ENCODE measurements around the gene GOLGA6C. TPM values are rescaled to one million over a fixed set of nuclear protein-coding genes. Genes with fewer than 3 reads are reported as not detected.

The GOLGA6C gene
- total and polyA plus RNA-seq, 10 donors, result not detected

DNA sequence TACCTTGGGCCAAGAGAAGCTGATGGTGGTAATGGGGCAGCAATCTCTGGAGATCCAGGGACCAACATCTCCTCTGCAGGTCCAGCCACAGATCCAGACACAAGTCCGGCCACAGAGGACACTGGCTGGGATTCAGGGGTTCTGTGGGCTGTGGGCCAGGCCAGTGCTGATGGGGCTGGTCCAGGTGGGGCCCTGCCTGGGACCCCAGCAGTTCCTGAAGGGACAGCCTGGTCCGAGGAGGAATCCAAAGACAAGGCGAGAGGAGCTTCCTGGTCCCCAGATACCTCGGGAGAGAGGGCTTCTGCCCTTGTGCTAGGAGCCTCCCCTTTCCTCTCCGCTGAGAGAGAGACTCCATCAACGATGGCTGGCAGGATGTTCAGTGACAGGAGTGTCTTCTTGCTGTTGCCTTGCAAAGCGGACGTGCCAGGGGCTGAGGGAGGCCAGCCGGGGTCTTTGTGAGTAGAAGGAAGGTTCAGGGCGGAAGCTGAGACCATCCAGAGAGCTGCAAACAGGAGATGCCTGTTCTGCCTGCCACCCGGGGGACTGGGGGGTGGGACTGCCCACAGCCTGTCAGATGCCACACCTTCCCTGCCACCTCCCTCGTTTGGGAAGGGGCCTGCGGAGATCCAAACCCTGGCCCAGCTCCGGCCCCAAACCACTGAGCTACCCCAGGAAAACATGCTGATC, 24.5 kb upstream of the GOLGA6C start:
- no peaks in the 10 kb centered on the region for H3K36me3 ChIP-seq
- no peaks in the 10 kb centered on the region for H3K4me1 ChIP-seq
- no peak for TF ChIP-seq POLR2A (IDR thresholded peaks at IDR 0.05)
- no peak for TF ChIP-seq POLR2AphosphoS5 (IDR thresholded peaks at IDR 0.05)
- TF ChIP-seq, protein P1, sequence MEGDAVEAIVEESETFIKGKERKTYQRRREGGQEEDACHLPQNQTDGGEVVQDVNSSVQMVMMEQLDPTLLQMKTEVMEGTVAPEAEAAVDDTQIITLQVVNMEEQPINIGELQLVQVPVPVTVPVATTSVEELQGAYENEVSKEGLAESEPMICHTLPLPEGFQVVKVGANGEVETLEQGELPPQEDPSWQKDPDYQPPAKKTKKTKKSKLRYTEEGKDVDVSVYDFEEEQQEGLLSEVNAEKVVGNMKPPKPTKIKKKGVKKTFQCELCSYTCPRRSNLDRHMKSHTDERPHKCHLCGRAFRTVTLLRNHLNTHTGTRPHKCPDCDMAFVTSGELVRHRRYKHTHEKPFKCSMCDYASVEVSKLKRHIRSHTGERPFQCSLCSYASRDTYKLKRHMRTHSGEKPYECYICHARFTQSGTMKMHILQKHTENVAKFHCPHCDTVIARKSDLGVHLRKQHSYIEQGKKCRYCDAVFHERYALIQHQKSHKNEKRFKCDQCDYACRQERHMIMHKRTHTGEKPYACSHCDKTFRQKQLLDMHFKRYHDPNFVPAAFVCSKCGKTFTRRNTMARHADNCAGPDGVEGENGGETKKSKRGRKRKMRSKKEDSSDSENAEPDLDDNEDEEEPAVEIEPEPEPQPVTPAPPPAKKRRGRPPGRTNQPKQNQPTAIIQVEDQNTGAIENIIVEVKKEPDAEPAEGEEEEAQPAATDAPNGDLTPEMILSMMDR (IDR thresholded peaks at IDR 0.05 in 8 of 11, conservative IDR thresholded peaks at IDR 0.05 in 3 of 11), result no peak
- DNase-seq, result peak; percentile 62
- intact Hi-C loops (cut with DNase I; ENCODE audit: low total_unique reads), result no loop called here
- 61 to 77% (median 65%) methylated on average over 13 to 14 of the region's 14 CpGs for WGBS, 5 donors
- no peak overlapping the region for H3K27ac ChIP-seq
- H3K4me3 ChIP-seq, result no peak overlapping the region
- peaks cover 0 to 80% (median 0%) of the 10 kb centered on the region in 7 donors for H3K27me3 ChIP-seq (replicated peaks in 1 of 7)
- no peaks in the 10 kb centered on the region for H3K9me3 ChIP-seq

DNA sequence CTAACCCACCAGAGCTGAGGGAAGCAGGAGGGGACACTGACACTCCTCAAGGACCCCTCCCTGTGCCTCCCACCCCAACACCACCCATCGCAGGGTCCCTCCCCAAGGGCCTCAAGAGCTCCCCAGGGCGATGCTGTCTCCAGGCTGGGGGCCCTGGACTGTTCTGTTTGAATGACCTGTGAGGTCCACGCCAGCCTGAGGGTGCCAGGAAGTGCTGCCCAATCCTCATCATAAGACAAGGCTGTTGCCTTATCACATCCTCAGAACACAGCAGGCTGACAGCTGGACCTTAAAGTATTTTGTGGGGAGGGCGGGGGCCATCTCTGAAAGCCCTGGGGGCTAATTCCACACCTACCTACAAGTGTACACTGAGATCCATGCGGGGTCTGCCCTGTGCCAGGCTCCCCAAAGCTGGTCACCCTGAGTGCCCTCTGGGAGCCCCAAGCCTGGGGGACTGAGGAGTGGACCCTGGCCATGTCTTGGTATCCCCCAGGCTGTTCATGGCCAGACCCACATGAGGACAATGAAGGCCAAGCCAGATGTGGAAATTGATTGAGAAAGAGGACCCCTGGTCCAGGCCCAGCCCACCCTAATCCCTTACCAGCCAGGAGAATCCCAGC, 23.8 kb upstream of the GOLGA6C start:
- no peak overlapping the region for H3K27ac ChIP-seq
- no peaks in the 10 kb centered on the region for H3K4me1 ChIP-seq
- no peak for TF ChIP-seq POLR2AphosphoS5 (IDR thresholded peaks at IDR 0.05)
- no peak for TF ChIP-seq POLR2A (IDR thresholded peaks at IDR 0.05)
- TF ChIP-seq, protein P1 (IDR thresholded peaks at IDR 0.05 in 8 of 11, conservative IDR thresholded peaks at IDR 0.05 in 3 of 11), result no peak
- no peak overlapping the region for H3K4me3 ChIP-seq
- intact Hi-C loops (cut with DNase I; ENCODE audit: low total_unique reads), result no loop called here
- peak; percentile 34 for DNase-seq
- 66 to 87% (median 84%) methylated on average over 2 to 5 of the region's 5 CpGs for WGBS, 5 donors
- no peaks in the 10 kb centered on the region for H3K36me3 ChIP-seq
- H3K27me3 ChIP-seq (replicated peaks in 1 of 7), result peaks cover 0 to 74% (median 0%) of the 10 kb centered on the region in 7 donors
- no peaks in the 10 kb centered on the region for H3K9me3 ChIP-seq

DNA sequence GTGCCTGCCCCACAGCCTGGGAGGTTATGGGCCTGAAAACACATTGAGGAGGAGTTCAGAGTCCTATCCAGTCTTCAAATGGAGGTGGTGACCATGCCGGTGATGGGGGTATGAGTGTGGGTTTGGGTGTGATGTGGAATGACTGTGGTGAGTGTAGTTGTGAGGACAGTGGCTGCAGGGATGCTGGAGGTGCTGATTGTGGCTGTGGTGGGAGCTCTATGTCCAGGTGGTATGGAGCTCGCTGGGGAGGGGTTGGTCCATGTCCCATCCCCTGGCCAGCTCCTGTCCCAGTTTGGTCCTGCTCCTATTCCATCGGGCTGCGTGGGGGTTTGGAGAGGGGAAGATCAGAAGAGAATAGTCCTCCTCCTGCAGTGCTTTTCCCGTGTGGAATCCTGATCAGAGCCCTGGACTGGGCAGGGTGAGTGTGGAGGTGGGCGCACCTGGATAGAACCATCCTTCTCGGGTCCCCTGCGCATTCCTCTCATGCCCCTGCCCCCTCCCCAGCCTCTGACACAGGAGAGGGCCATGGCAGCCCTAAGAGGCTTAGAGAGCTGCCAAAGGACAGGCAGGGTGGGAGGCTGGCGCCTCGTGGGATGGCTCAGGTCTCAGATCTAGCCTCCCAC, 23.0 kb upstream of the GOLGA6C start:
- H3K36me3 ChIP-seq, result no peaks in the 10 kb centered on the region
- H3K27me3 ChIP-seq (replicated peaks in 1 of 7), result peaks cover 0 to 65% (median 0%) of the 10 kb centered on the region in 7 donors
- H3K27ac ChIP-seq, result no peak overlapping the region
- intact Hi-C loops (cut with DNase I; ENCODE audit: low total_unique reads), result no loop called here
- H3K9me3 ChIP-seq, result no peaks in the 10 kb centered on the region
- no peaks in the 10 kb centered on the region for H3K4me1 ChIP-seq
- WGBS, 5 donors, result 82 to 90% (median 84%) methylated on average over 7 to 10 of the region's 10 CpGs
- TF ChIP-seq, protein P1 (IDR thresholded peaks at IDR 0.05 in 8 of 11, conservative IDR thresholded peaks at IDR 0.05 in 3 of 11), result no peak
- TF ChIP-seq POLR2A (IDR thresholded peaks at IDR 0.05) (no peak), POLR2AphosphoS5 (IDR thresholded peaks at IDR 0.05) (no peak)
- H3K4me3 ChIP-seq, result no peak overlapping the region
- peak; percentile 43 for DNase-seq

Data from spleen (tissue), 11 donors.